Measurements from ENCODE around the gene ATP6V0B.

ATP6V0B gene

GRCh38 chr1:43974443-43975248 lies at the start of gene ATP6V0B:
ATP6V0B (plus strand) TSS chr1:43974960; CDS start chr1:43975041, 81 bp downstream.
- DNase-seq, result peak; percentile 96

GRCh38 chr1:43925846-43926245 lies 48.9 kb upstream of the ATP6V0B start:
- DNase-seq, result no peak

- DNase-seq, result peak; percentile 34
These were observed 44.4 kb upstream of the ATP6V0B start for GRCh38 chr1:43930168-43930948.

GRCh38 chr1:43930949-43931275 lies 43.8 kb upstream of the ATP6V0B start:
- no peak for DNase-seq

- no peak for DNase-seq
These were observed 42.8 kb upstream of the ATP6V0B start for GRCh38 chr1:43931711-43932660.

GRCh38 chr1:43932786-43933385 lies 41.9 kb upstream of the ATP6V0B start:
- no peak for DNase-seq

- peak; percentile 11 for DNase-seq
These were observed 41.2 kb upstream of the ATP6V0B start, which contains the start of gene ARTN for GRCh38 chr1:43933386-43934100. ARTN (plus strand) TSS chr1:43933801; CDS start chr1:43935657, 1,856 bp downstream.

GRCh38 chr1:43934101-43934985 lies 40.4 kb upstream of the ATP6V0B start:
- peak; percentile 73 for DNase-seq

GRCh38 chr1:43934986-43935324 lies 39.8 kb upstream of the ATP6V0B start:
- no peak for DNase-seq

- no peak for DNase-seq
These were observed 38.9 kb upstream of the ATP6V0B start for GRCh38 chr1:43935711-43936427.

GRCh38 chr1:43936431-43937151 lies 38.2 kb upstream of the ATP6V0B start:
- DNase-seq, result peak; percentile 27

- DNase-seq, result no peak
These were observed 37.4 kb upstream of the ATP6V0B start for GRCh38 chr1:43937179-43937865.

- no peak for DNase-seq
These were observed 36.4 kb upstream of the ATP6V0B start for GRCh38 chr1:43938383-43938782.

GRCh38 chr1:43938892-43939587 lies 35.7 kb upstream of the ATP6V0B start:
- DNase-seq, result no peak

- DNase-seq, result no peak
These were observed 32.3 kb upstream of the ATP6V0B start for GRCh38 chr1:43942411-43942810.

GRCh38 chr1:43944860-43945259 lies 29.9 kb upstream of the ATP6V0B start:
- no peak for DNase-seq

GRCh38 chr1:43945674-43946235 lies 29.0 kb upstream of the ATP6V0B start:
- DNase-seq, result no peak
